ENCODE results near the gene MYL5.
"Not testable (repeated sequence)": the region's sequence is repeated elsewhere in the genome, so short reads cannot be mapped to it uniquely, and the experiment has no call there.

MYL5 gene

GRCh38 chr4:633406-633805 is 40.9 kb upstream of the MYL5 start:
- H3K36me3 ChIP-seq (ENCODE audit: insufficient read depth, insufficient read length, low read length), result no peaks in the 10 kb centered on the region
- no peak overlapping the region for H3K9ac ChIP-seq (ENCODE audit: insufficient read length, low read depth)
- no peaks in the 10 kb centered on the region for H3K27me3 ChIP-seq (ENCODE audit: insufficient read depth, insufficient read length)
- H3K4me3 ChIP-seq (ENCODE audit: insufficient read length, low read depth), result no peak overlapping the region
- peaks cover 15% of the 10 kb centered on the region; the same call in 1 of the 2 replicates for H3K9me3 ChIP-seq (ENCODE audit: insufficient read depth, low read length)
- H3K4me1 ChIP-seq (ENCODE audit: insufficient read depth, insufficient read length), result peaks cover 24% of the 10 kb centered on the region
- no peak for DNase-seq (ENCODE audit: low read depth, low spot score)
- TF ChIP-seq ZNF274 (IDR thresholded peaks at IDR 0.05; ENCODE audit: low read depth, low read length) (no peak), SUZ12 (IDR thresholded peaks at IDR 0.05; ENCODE audit: extremely low read depth, insufficient read depth, insufficient read length) (no peak), YY1 (IDR thresholded peaks at IDR 0.05; ENCODE audit: insufficient read depth, insufficient read length) (no peak)

- Histone ChIP-seq H3K9me3 (ENCODE audit: insufficient read depth, low read length) (peaks cover 15% of the 10 kb centered on the region; the same call in 1 of the 2 replicates), H3K4me3 (ENCODE audit: insufficient read length, low read depth) (no peak overlapping the region), H3K4me1 (ENCODE audit: insufficient read depth, insufficient read length) (peaks cover 20% of the 10 kb centered on the region), H3K9ac (ENCODE audit: insufficient read length, low read depth) (no peak overlapping the region), H3K27me3 (ENCODE audit: insufficient read depth, insufficient read length) (no peaks in the 10 kb centered on the region), H3K36me3 (ENCODE audit: insufficient read depth, insufficient read length, low read length) (no peaks in the 10 kb centered on the region)
- no peak for DNase-seq (ENCODE audit: low read depth, low spot score)
- TF ChIP-seq YY1 (IDR thresholded peaks at IDR 0.05; ENCODE audit: insufficient read depth, insufficient read length), result no peak
- no peak for TF ChIP-seq SUZ12 (IDR thresholded peaks at IDR 0.05; ENCODE audit: extremely low read depth, insufficient read depth, insufficient read length)
- no peak for TF ChIP-seq ZNF274 (IDR thresholded peaks at IDR 0.05; ENCODE audit: low read depth, low read length)
Observed at GRCh38 chr4:633976-634598, 40.3 kb upstream of the MYL5 start.

GRCh38 chr4:634599-634985 is 39.8 kb upstream of the MYL5 start:
- no peaks in the 10 kb centered on the region for H3K36me3 ChIP-seq (ENCODE audit: insufficient read depth, insufficient read length, low read length)
- H3K27me3 ChIP-seq (ENCODE audit: insufficient read depth, insufficient read length), result no peaks in the 10 kb centered on the region
- H3K9ac ChIP-seq (ENCODE audit: insufficient read length, low read depth), result no peak overlapping the region
- DNase-seq (ENCODE audit: low read depth, low spot score), result no peak
- H3K4me3 ChIP-seq (ENCODE audit: insufficient read length, low read depth), result no peak overlapping the region
- peaks cover 18% of the 10 kb centered on the region for H3K4me1 ChIP-seq (ENCODE audit: insufficient read depth, insufficient read length)
- H3K9me3 ChIP-seq (ENCODE audit: insufficient read depth, low read length), result peaks cover 15% of the 10 kb centered on the region; the same call in 1 of the 2 replicates
- TF ChIP-seq ZNF274 (IDR thresholded peaks at IDR 0.05; ENCODE audit: low read depth, low read length) (no peak), YY1 (IDR thresholded peaks at IDR 0.05; ENCODE audit: insufficient read depth, insufficient read length) (no peak), SUZ12 (IDR thresholded peaks at IDR 0.05; ENCODE audit: extremely low read depth, insufficient read depth, insufficient read length) (no peak)

- peaks cover 15% of the 10 kb centered on the region; the same call in 1 of the 2 replicates for H3K9me3 ChIP-seq (ENCODE audit: insufficient read depth, low read length)
- peaks cover 15% of the 10 kb centered on the region for H3K4me1 ChIP-seq (ENCODE audit: insufficient read depth, insufficient read length)
- H3K9ac ChIP-seq (ENCODE audit: insufficient read length, low read depth); H3K4me3 ChIP-seq (ENCODE audit: insufficient read length, low read depth); H3K27me3 ChIP-seq (ENCODE audit: insufficient read depth, insufficient read length); DNase-seq (ENCODE audit: low read depth, low spot score); H3K36me3 ChIP-seq (ENCODE audit: insufficient read depth, insufficient read length, low read length): not testable (repeated sequence)
Observed at GRCh38 chr4:635066-635835, 39.1 kb upstream of the MYL5 start.

GRCh38 chr4:635851-636627 is 38.3 kb upstream of the MYL5 start:
- DNase-seq (ENCODE audit: low read depth, low spot score), result no peak
- no peaks in the 10 kb centered on the region for H3K27me3 ChIP-seq (ENCODE audit: insufficient read depth, insufficient read length)
- no peak for TF ChIP-seq ZNF274 (IDR thresholded peaks at IDR 0.05; ENCODE audit: low read depth, low read length)
- TF ChIP-seq YY1 (IDR thresholded peaks at IDR 0.05; ENCODE audit: insufficient read depth, insufficient read length), result no peak
- TF ChIP-seq SUZ12 (IDR thresholded peaks at IDR 0.05; ENCODE audit: extremely low read depth, insufficient read depth, insufficient read length), result no peak

GRCh38 chr4:636628-637159 is 37.6 kb upstream of the MYL5 start:
- no peaks in the 10 kb centered on the region for H3K27me3 ChIP-seq (ENCODE audit: insufficient read depth, insufficient read length)
- no peak for TF ChIP-seq ZNF274 (IDR thresholded peaks at IDR 0.05; ENCODE audit: low read depth, low read length)
- no peak for TF ChIP-seq SUZ12 (IDR thresholded peaks at IDR 0.05; ENCODE audit: extremely low read depth, insufficient read depth, insufficient read length)
- TF ChIP-seq YY1 (IDR thresholded peaks at IDR 0.05; ENCODE audit: insufficient read depth, insufficient read length), result no peak
- no peak for DNase-seq (ENCODE audit: low read depth, low spot score)
- no peak overlapping the region for H3K9ac ChIP-seq (ENCODE audit: insufficient read length, low read depth)
- peaks cover 14% of the 10 kb centered on the region for H3K4me1 ChIP-seq (ENCODE audit: insufficient read depth, insufficient read length)
- no peaks in the 10 kb centered on the region for H3K36me3 ChIP-seq (ENCODE audit: insufficient read depth, insufficient read length, low read length)
- H3K4me3 ChIP-seq (ENCODE audit: insufficient read length, low read depth), result no peak overlapping the region
- H3K9me3 ChIP-seq (ENCODE audit: insufficient read depth, low read length), result peaks cover 20% of the 10 kb centered on the region; the same call in 1 of the 2 replicates

More at GRCh38 chr4:635851-636627, 38.3 kb upstream of the MYL5 start:
- Histone ChIP-seq H3K4me1 (ENCODE audit: insufficient read depth, insufficient read length) (peaks cover 14% of the 10 kb centered on the region), H3K36me3 (ENCODE audit: insufficient read depth, insufficient read length, low read length) (no peaks in the 10 kb centered on the region), H3K9me3 (ENCODE audit: insufficient read depth, low read length) (peaks cover 19% of the 10 kb centered on the region; the same call in 1 of the 2 replicates), H3K4me3 (ENCODE audit: insufficient read length, low read depth) (no peak overlapping the region), H3K9ac (ENCODE audit: insufficient read length, low read depth) (no peak overlapping the region)
